Measurements from ENCODE around the gene DLG5. TPM values are rescaled to one million over a fixed set of nuclear protein-coding genes. Genes with fewer than 3 reads are reported as not detected.

The DLG5 gene
- total and polyA plus RNA-seq, 2 experiments from 2014 or later, result 4.4 to 27.9 TPM

DNA sequence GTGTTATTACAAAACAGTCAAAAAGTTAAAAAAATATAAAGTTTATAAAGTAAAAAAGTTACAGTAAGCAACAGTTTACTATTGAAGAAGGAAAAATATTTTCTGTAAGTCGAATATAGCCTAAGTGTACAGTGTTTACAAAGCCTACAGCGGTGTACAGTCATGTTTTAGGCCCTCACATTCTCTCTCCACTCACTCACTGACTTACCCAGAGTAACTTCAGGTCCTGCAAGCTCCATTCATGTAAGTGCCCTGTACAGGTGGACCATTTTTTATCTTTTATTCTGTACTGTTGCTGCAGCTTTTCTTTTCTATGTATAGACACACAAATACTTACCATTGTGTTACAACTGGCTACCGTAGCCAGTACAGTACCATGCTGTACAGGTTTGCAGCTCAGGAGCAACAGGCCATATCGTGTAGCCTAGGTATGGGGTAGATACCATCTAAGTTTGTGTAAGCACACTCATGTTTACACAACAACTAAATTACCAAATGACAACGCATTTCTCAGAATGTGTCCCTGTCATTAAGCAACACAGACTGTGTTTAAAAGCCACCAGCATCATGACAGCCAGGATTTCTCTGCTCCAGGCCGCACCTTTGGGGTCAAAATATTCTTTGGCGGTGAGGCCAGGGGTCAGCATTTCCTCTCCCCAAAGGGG lies 67.2 kb downstream of the DLG5 start:
- Histone ChIP-seq H3K4me3 (no peak overlapping the region), H3K9ac (no peak overlapping the region), H3K36me3 (ENCODE audit: low read depth) (no peaks in the 10 kb centered on the region), H3K4me1 (ENCODE audit: insufficient read depth) (no peaks in the 10 kb centered on the region), H3K27me3 (replicated peaks; ENCODE audit: insufficient read depth) (no peaks in the 10 kb centered on the region), H3K9me3 (ENCODE audit: low read depth) (no peaks in the 10 kb centered on the region), H3K27ac (no peak overlapping the region), H3F3A (ENCODE audit: insufficient read depth) (no peaks in the 10 kb centered on the region; the same call in none of the 2 replicates), H3K9me2 (ENCODE audit: insufficient read depth) (no peaks in the 10 kb centered on the region), H2AFZ (no peak overlapping the region), H4K20me1 (ENCODE audit: insufficient read depth) (no peaks in the 10 kb centered on the region), H3K4me2 (ENCODE audit: unreplicated experiment) (no peak overlapping the region), H3K79me2 (ENCODE audit: insufficient read depth) (peaks cover 19% of the 10 kb centered on the region)
- no peak for TF ChIP-seq EZH2phosphoT487 (IDR thresholded peaks at IDR 0.05; ENCODE audit: insufficient read depth, low read depth)
- no peak for TF ChIP-seq EZH2 (IDR thresholded peaks at IDR 0.05; ENCODE audit: insufficient read depth, poor library complexity, severe bottlenecking)
- in situ Hi-C loops (cut with MboI), result loop anchor here (10.0 kb wide), 1 partner anchor 115 kb away; no protein-coding TSS in a partner anchor
- DNase-seq, result no peak
- WGBS, 2 experiments (ENCODE audit: low coverage in 1 of 2, low lambda C conversion rate in 2 of 2, missing lambda C conversion rate in 2 of 2), result 83% methylated on average over 7 of the region's 7 CpGs

DNA sequence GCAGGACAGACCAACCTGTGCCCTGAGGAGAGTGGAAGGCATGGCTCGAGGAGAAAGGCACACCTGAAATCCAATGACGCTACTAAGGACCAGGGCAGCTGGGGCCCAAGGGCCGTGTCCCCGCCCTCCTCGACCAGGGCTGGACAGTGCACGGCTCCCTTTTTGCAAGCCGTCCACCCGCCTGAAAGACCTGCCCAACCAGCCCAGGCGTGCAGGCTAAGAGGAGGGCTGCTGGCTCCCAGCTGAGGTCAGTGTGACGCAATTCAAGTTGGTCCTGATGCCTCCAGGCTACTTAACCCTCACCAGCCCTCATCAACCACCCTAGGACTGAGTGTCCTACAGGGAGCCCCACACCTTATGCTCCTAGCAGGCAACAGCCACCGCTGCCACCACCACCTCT lies 69.3 kb downstream of the DLG5 start:
- no peak overlapping the region for H3K4me2 ChIP-seq (ENCODE audit: unreplicated experiment)
- in situ Hi-C loops (cut with MboI), result loop anchor here (10.0 kb wide), 1 partner anchor 118 kb away; no protein-coding TSS in a partner anchor
- no peaks in the 10 kb centered on the region for H3K9me3 ChIP-seq (ENCODE audit: low read depth)
- H4K20me1 ChIP-seq (ENCODE audit: insufficient read depth), result no peaks in the 10 kb centered on the region
- H3K79me2 ChIP-seq (ENCODE audit: insufficient read depth), result peaks cover 19% of the 10 kb centered on the region
- no peaks in the 10 kb centered on the region for H3K27me3 ChIP-seq (replicated peaks; ENCODE audit: insufficient read depth)
- H2AFZ ChIP-seq, result no peak overlapping the region
- H3K4me3 ChIP-seq, result no peak overlapping the region
- TF ChIP-seq EZH2 (IDR thresholded peaks at IDR 0.05; ENCODE audit: insufficient read depth, poor library complexity, severe bottlenecking) (no peak), EZH2phosphoT487 (IDR thresholded peaks at IDR 0.05; ENCODE audit: insufficient read depth, low read depth) (no peak)
- DNase-seq, result no peak
- H3F3A ChIP-seq (ENCODE audit: insufficient read depth), result no peaks in the 10 kb centered on the region; the same call in 1 of the 2 replicates
- H3K9ac ChIP-seq, result no peak overlapping the region
- WGBS, 2 experiments (ENCODE audit: low coverage in 1 of 2, low lambda C conversion rate in 2 of 2, missing lambda C conversion rate in 2 of 2), result 74 to 77% methylated on average over 11 of the region's 11 CpGs
- no peaks in the 10 kb centered on the region for H3K9me2 ChIP-seq (ENCODE audit: insufficient read depth)
- H3K4me1 ChIP-seq (ENCODE audit: insufficient read depth), result no peaks in the 10 kb centered on the region
- no peak overlapping the region for H3K27ac ChIP-seq
- no peaks in the 10 kb centered on the region; the same call in 1 of the 2 replicates for H3K36me3 ChIP-seq (ENCODE audit: low read depth)

DNA sequence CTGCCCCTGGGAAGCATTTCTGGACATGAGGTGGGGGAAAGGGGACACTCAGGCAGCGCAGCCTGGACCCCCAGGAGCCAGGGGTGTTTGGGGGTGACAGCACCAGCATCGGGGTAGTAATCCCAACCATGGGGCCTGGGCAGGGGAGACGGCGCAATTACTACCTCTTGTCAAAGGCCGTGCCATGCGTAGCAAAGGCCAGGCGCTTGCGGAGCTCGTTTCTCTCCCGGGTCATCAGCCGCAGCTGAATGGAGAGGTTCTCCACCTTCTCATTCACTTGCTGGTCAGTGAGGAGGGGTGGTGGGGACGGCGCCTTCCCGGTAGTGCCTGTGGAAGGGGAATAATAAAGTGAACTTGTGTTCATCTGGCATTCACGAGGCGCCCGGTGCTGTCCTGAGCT lies 70.0 kb downstream of the DLG5 start:
- no peaks in the 10 kb centered on the region for H3K9me3 ChIP-seq (ENCODE audit: low read depth)
- no peaks in the 10 kb centered on the region; the same call in 1 of the 2 replicates for H3K36me3 ChIP-seq (ENCODE audit: low read depth)
- H3K27ac ChIP-seq, result no peak overlapping the region
- H3K4me1 ChIP-seq (ENCODE audit: insufficient read depth), result no peaks in the 10 kb centered on the region
- no peak overlapping the region for H3K4me3 ChIP-seq
- peaks cover 19% of the 10 kb centered on the region for H3K79me2 ChIP-seq (ENCODE audit: insufficient read depth)
- DNase-seq, result no peak
- H3K9ac ChIP-seq, result no peak overlapping the region
- H2AFZ ChIP-seq, result no peak overlapping the region
- H4K20me1 ChIP-seq (ENCODE audit: insufficient read depth), result no peaks in the 10 kb centered on the region
- in situ Hi-C loops (cut with MboI), result loop anchor here (10.0 kb wide), 1 partner anchor 118 kb away; no protein-coding TSS in a partner anchor
- H3K9me2 ChIP-seq (ENCODE audit: insufficient read depth), result no peaks in the 10 kb centered on the region
- WGBS, 2 experiments (ENCODE audit: low coverage in 1 of 2, low lambda C conversion rate in 2 of 2, missing lambda C conversion rate in 2 of 2), result 90 to 93% methylated on average over 17 of the region's 17 CpGs
- no peaks in the 10 kb centered on the region for H3K27me3 ChIP-seq (replicated peaks; ENCODE audit: insufficient read depth)
- no peaks in the 10 kb centered on the region for H3F3A ChIP-seq (ENCODE audit: insufficient read depth)
- H3K4me2 ChIP-seq (ENCODE audit: unreplicated experiment), result no peak overlapping the region
- TF ChIP-seq EZH2 (IDR thresholded peaks at IDR 0.05; ENCODE audit: insufficient read depth, poor library complexity, severe bottlenecking), result no peak
- no peak for TF ChIP-seq EZH2phosphoT487 (IDR thresholded peaks at IDR 0.05; ENCODE audit: insufficient read depth, low read depth)

DNA sequence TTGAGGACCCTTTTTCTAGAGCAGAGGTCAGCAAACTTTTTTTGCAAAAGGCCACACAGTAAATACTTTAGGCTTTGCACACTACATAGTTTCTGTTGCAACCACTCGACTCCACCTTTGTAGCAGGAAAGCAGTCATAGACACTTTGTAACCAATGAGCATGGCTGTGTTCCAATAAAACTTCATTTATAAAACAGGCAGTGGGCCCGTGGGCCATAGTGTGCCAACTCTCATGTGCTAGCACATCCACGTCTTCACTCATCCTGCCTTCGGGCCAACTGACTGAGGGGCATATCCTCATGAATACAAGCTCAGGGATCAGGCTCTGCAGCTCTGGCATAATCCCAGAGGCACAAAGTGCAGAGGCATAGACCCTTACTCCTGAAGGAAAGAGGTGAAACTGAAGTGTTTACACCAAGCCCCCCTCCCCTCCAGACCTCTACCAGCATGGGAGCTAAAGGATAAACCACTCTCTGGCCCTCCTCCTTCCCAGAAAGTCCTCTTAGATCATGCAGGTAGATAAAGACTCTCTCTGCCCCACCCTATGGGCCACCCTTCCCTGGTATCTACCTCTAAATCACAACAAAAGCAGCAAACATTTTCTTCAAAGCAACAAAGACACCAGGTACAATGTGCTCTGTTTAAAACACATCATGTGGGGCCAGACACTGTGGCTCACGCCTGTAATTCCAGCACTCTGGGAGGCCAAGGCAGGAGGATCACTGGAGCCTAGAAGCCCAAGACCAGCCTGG lies 71.0 kb downstream of the DLG5 start:
- Histone ChIP-seq H3K9me2 (ENCODE audit: insufficient read depth) (no peaks in the 10 kb centered on the region), H4K20me1 (ENCODE audit: insufficient read depth) (no peaks in the 10 kb centered on the region), H3K4me1 (ENCODE audit: insufficient read depth) (no peaks in the 10 kb centered on the region), H3K27me3 (replicated peaks; ENCODE audit: insufficient read depth) (no peaks in the 10 kb centered on the region), H3K36me3 (ENCODE audit: low read depth) (no peaks in the 10 kb centered on the region; the same call in 1 of the 2 replicates), H2AFZ (no peak overlapping the region), H3K79me2 (ENCODE audit: insufficient read depth) (peaks cover 13% of the 10 kb centered on the region; the same call in 1 of the 2 replicates), H3K27ac (no peak overlapping the region), H3K9me3 (ENCODE audit: low read depth) (no peaks in the 10 kb centered on the region), H3K4me2 (ENCODE audit: unreplicated experiment) (no peak overlapping the region), H3F3A (ENCODE audit: insufficient read depth) (no peaks in the 10 kb centered on the region), H3K9ac (no peak overlapping the region), H3K4me3 (no peak overlapping the region)
- TF ChIP-seq EZH2 (IDR thresholded peaks at IDR 0.05; ENCODE audit: insufficient read depth, poor library complexity, severe bottlenecking) (no peak), EZH2phosphoT487 (IDR thresholded peaks at IDR 0.05; ENCODE audit: insufficient read depth, low read depth) (no peak)
- in situ Hi-C loops (cut with MboI), result loop anchor here (10.0 kb wide), 1 partner anchor 119 kb away; no protein-coding TSS in a partner anchor
- WGBS, 2 experiments (ENCODE audit: low coverage in 1 of 2, low lambda C conversion rate in 2 of 2, missing lambda C conversion rate in 2 of 2), result 46 to 52% methylated on average over 5 of the region's 5 CpGs
- no peak for DNase-seq
